ENCODE data around the gene ACOD1. TPM values are rescaled to one million over a fixed set of nuclear protein-coding genes. Genes with fewer than 3 reads are reported as not detected.

The ACOD1 gene
- total RNA-seq, 1 experiment from 2014 or later: not detected

DNA sequence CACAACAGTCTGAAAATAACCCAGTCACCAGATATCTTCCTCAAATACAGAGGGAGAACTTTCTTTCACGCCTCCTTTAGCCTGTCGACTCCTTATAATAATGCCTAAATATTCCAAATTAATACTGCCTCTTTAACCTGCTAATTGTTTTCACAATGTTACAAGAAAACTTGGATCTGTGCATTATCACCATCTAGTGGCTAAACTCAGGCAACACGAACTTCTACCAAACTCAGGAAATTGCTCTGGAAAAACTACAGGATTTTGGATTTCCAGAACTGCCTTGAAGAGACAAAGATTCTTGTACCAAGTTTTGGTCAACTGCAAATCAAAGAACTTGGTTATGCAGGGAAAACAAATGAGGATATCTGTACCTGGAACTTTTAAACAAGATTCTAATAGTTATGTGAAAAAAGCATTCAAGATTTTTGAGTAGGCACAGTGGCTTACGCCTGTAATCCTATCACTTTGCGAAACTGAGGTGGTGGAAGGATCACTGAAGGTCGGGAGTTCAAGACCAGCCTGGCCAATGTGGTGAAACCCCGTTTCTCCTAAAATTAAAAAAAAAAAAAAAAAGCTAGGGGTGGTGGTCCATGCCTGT lies 54.4 kb downstream of the ACOD1 start:
- ChIA-PET POLR2A (ENCODE audit: unreplicated experiment) (no interaction called here), CTCF (interaction anchor here (0.6 to 0.9 kb wide), 3 partner anchors 24 to 334 kb away, joined by 3 to 9 read pairs (median 4); no protein-coding TSS in a partner anchor)
- Histone ChIP-seq H3K9ac (ENCODE audit: low read length) (no peak overlapping the region), H3K9me2 (replicated peaks; ENCODE audit: low read length) (no peaks in the 10 kb centered on the region), H4K20me1 (ENCODE audit: low read length) (no peaks in the 10 kb centered on the region), H3K27ac (ENCODE audit: low read length) (no peak overlapping the region), H3K4me3 (ENCODE audit: low read length) (no peak overlapping the region), H3F3A (ENCODE audit: low read length, unreplicated experiment) (no peaks in the 10 kb centered on the region), H3K9me3 (ENCODE audit: low read length) (no peaks in the 10 kb centered on the region), H3K36me3 (ENCODE audit: low read depth, low read length) (peaks cover 12% of the 10 kb centered on the region; the same call in 1 of the 2 replicates), H3K4me2 (ENCODE audit: low read length) (no peak overlapping the region), H3K4me1 (ENCODE audit: insufficient read depth, low read length) (peaks cover 15% of the 10 kb centered on the region), H3K27me3 (ENCODE audit: low read length) (no peaks in the 10 kb centered on the region), H2AFZ (ENCODE audit: low read length) (no peak overlapping the region), H3K79me2 (ENCODE audit: low read length) (no peaks in the 10 kb centered on the region)
- intact Hi-C loops (cut with micrococcal nuclease): loop anchor here (5.0 to 10.0 kb wide), 2 partner anchors 100 to 178 kb away; no protein-coding TSS in a partner anchor
- ATAC-seq: peak; percentile 25
- no TSS peak for BruUV-seq (replicated peaks)
- peak; percentile 53 for DNase-seq
- TF ChIP-seq EZH2 (IDR thresholded peaks at IDR 0.05; ENCODE audit: low read length, unreplicated experiment): no peak
- TF ChIP-seq, protein P1, sequence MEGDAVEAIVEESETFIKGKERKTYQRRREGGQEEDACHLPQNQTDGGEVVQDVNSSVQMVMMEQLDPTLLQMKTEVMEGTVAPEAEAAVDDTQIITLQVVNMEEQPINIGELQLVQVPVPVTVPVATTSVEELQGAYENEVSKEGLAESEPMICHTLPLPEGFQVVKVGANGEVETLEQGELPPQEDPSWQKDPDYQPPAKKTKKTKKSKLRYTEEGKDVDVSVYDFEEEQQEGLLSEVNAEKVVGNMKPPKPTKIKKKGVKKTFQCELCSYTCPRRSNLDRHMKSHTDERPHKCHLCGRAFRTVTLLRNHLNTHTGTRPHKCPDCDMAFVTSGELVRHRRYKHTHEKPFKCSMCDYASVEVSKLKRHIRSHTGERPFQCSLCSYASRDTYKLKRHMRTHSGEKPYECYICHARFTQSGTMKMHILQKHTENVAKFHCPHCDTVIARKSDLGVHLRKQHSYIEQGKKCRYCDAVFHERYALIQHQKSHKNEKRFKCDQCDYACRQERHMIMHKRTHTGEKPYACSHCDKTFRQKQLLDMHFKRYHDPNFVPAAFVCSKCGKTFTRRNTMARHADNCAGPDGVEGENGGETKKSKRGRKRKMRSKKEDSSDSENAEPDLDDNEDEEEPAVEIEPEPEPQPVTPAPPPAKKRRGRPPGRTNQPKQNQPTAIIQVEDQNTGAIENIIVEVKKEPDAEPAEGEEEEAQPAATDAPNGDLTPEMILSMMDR (conservative IDR thresholded peaks at IDR 0.05; ENCODE audit: low read depth, low read length): peak; percentile 74

Other genes starting within 250 kb of the ACOD1 start
- gene KCTD12, start 62.1 kb upstream of the ACOD1 start, total RNA-seq (2014; rRNA removed): 7.0 and 7.8 TPM in 2 replicates
- 6.6 and 7.7 TPM in 2 replicates for gene CLN5, start 43.6 kb downstream of the ACOD1 start, total RNA-seq (2014; rRNA removed)
- 39.1 and 41.1 TPM in 2 replicates for gene FBXL3, start 78.6 kb downstream of the ACOD1 start, total RNA-seq (2014; rRNA removed)